Gastroesophageal sphincter (tissue), 3 donors: ENCODE results near the gene KRT6B.

Source experiments
- CTCF ChIP-seq, 4 experiments: fragments of 200-600 bp in 2 of 4; fragments of 450-650 bp in 2 of 4; sonication (generic) in 1 of 4; IDR thresholded peaks; one replicate each; pipeline ENCODE4 v1.5.1; 2017 to 2019; ENCODE audit warnings: antibody characterized with exemption in 4 of 4, mild to moderate bottlenecking in 2 of 4, moderate library complexity in 2 of 4
- EP300 ChIP-seq: sonication (generic); formaldehyde crosslinking; IDR thresholded peaks from one replicate; pipeline ENCODE4 v1.6.1; 2017; ENCODE audit warnings: antibody characterized with exemption, mild to moderate bottlenecking
- POLR2A ChIP-seq, 2 donors: fragments of 450-650 bp; IDR thresholded peaks; one replicate each; pipeline ENCODE4 v1.6.1; 2017; ENCODE audit warnings: antibody characterized with exemption in 2 of 2, mild to moderate bottlenecking in 2 of 2, moderate library complexity in 1 of 2

DNA sequence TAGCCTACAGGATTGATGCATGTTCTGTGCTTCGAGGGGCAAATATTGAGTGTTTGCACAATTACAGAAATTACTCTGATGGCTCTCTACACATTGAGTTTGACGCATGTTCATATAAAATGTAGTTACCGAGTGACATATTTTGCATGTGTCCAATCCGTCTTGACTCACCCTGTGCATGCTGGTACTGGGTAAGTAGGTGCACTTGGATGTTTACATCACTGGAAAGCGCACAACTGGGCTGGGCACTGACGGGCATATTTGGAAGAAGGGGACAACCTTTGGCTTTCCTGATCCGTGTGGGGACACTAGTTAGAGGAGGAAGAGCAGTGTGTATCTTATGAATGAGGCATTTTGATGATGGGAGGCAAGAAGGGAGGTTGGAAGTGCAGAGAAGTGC, 46.0 kb upstream of the KRT6B start:
- TF ChIP-seq CTCF (IDR thresholded peaks at IDR 0.05) (no peak), EP300 (no peak), POLR2A (IDR thresholded peaks at IDR 0.05) (no peak)
